T-helper 1 cell treated with Interleukin-12 subunit alpha and Interleukin-12 subunit beta and Interleukin-4 antibody, amounts not matched to agents 30 ng/mL and 1 ng/mL, for 36 hours (primary cell): ENCODE results near the gene CCZ1. TPM values are rescaled to one million over a fixed set of nuclear protein-coding genes. Genes with fewer than 3 reads are reported as not detected.
"Not testable (repeated sequence)": the region's sequence is repeated elsewhere in the genome, so short reads cannot be mapped to it uniquely, and the experiment has no call there.

Experiments
- intact Hi-C: fragments of 100-400 bp; cut with micrococcal nuclease; formaldehyde crosslinking; loops from one replicate; pipeline ENCODE4 v1.15.1; 2024
- total RNA-seq: library from RNA; stranded (reverse); gene quantifications from 2 replicates; pipeline ENCODE4 v1.2.3, GENCODE V29; 2022

The CCZ1 gene
- total RNA-seq, 1 donor from 2014 or later = 97.9 TPM

GRCh38 chr7:5908835-5909234 lies 10.3 kb downstream of the CCZ1 start:
- intact Hi-C loops = not testable (repeated sequence)

GRCh38 chr7:5916529-5916928 lies 18.0 kb downstream of the CCZ1 start:
- intact Hi-C loops = not testable (repeated sequence)

- intact Hi-C loops = not testable (repeated sequence)
Observed at GRCh38 chr7:5924180-5924579, 25.6 kb downstream of the CCZ1 start.

- intact Hi-C loops = not testable (repeated sequence)
Observed at GRCh38 chr7:5924630-5925029, 26.1 kb downstream of the CCZ1 start.

- intact Hi-C loops = not testable (repeated sequence)
Observed at GRCh38 chr7:5926263-5926870, 27.8 kb downstream of the CCZ1 start.

- intact Hi-C loops = not testable (repeated sequence)
Observed at GRCh38 chr7:5930290-5930689, 31.8 kb downstream of the CCZ1 start.

- intact Hi-C loops = not testable (repeated sequence)
Observed at GRCh38 chr7:5931250-5931649, 32.7 kb downstream of the CCZ1 start.

- intact Hi-C loops = not testable (repeated sequence)
Observed at GRCh38 chr7:5931905-5932644, 33.5 kb downstream of the CCZ1 start.

GRCh38 chr7:5934945-5935450 lies 36.5 kb downstream of the CCZ1 start:
- intact Hi-C loops = not testable (repeated sequence)

- intact Hi-C loops = not testable (repeated sequence)
Observed at GRCh38 chr7:5963205-5963604, 64.7 kb downstream of the CCZ1 start.

GRCh38 chr7:5963810-5964209 lies 65.3 kb downstream of the CCZ1 start:
- intact Hi-C loops = not testable (repeated sequence)

- intact Hi-C loops = not testable (repeated sequence)
Observed at GRCh38 chr7:5970347-5970911, 71.9 kb downstream of the CCZ1 start, which contains the start of gene RSPH10B. Gene RSPH10B, minus strand, starts transcription at chr7:5970689. Its CDS starts 3,573 bp downstream, at chr7:5967116.

- intact Hi-C loops = not testable (repeated sequence)
Observed at GRCh38 chr7:5973580-5973979, 75.0 kb downstream of the CCZ1 start.

Other genes with a start within 250 kb of the CCZ1 start
- 35.7 and 37.5 TPM in 2 replicates for gene RNF216, start 117.1 kb upstream of the CCZ1 start, total RNA-seq
- gene OCM, start 17.9 kb upstream of the CCZ1 start, total RNA-seq = 0.32 and 0.41 TPM in 2 replicates
- gene RSPH10B, start 72.0 kb downstream of the CCZ1 start, total RNA-seq = 0.44 TPM in 1 of 2 replicates, not detected in the other
- gene PMS2, start 110.3 kb downstream of the CCZ1 start, total RNA-seq = 23.2 and 23.7 TPM in 2 replicates
- gene AIMP2, start 110.5 kb downstream of the CCZ1 start, total RNA-seq = 41.3 TPM in 2 replicates
- gene ANKRD61, start 132.6 kb downstream of the CCZ1 start, total RNA-seq = 0.49 TPM in 1 of 2 replicates, not detected in the other
- 87.9 and 103 TPM in 2 replicates for gene EIF2AK1, start 160.4 kb downstream of the CCZ1 start, total RNA-seq
- gene USP42, start 206.2 kb downstream of the CCZ1 start, total RNA-seq = 17.2 and 18.5 TPM in 2 replicates